ENCODE results near the gene PPIP5K2. TPM values are rescaled to one million over a fixed set of nuclear protein-coding genes. Genes with fewer than 3 reads are reported as not detected.
"Not testable (repeated sequence)": the region's sequence is repeated elsewhere in the genome, so short reads cannot be mapped to it uniquely, and the experiment has no call there.

Gene PPIP5K2
- total RNA-seq, 1 experiment from 2014 or later = 75.6 TPM

GRCh38 chr5:103217101-103217500 lies 97.0 kb downstream of the PPIP5K2 start:
- TF ChIP-seq, protein P1, sequence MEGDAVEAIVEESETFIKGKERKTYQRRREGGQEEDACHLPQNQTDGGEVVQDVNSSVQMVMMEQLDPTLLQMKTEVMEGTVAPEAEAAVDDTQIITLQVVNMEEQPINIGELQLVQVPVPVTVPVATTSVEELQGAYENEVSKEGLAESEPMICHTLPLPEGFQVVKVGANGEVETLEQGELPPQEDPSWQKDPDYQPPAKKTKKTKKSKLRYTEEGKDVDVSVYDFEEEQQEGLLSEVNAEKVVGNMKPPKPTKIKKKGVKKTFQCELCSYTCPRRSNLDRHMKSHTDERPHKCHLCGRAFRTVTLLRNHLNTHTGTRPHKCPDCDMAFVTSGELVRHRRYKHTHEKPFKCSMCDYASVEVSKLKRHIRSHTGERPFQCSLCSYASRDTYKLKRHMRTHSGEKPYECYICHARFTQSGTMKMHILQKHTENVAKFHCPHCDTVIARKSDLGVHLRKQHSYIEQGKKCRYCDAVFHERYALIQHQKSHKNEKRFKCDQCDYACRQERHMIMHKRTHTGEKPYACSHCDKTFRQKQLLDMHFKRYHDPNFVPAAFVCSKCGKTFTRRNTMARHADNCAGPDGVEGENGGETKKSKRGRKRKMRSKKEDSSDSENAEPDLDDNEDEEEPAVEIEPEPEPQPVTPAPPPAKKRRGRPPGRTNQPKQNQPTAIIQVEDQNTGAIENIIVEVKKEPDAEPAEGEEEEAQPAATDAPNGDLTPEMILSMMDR (conservative IDR thresholded peaks at IDR 0.05; ENCODE audit: low read depth, low read length) = no peak
- no peak for TF ChIP-seq EZH2 (IDR thresholded peaks at IDR 0.05; ENCODE audit: borderline replicate concordance, low read depth, low read length, poor library complexity, severe bottlenecking)
- Histone ChIP-seq H3K27me3 (replicated peaks; ENCODE audit: insufficient read depth, low read depth, low read length, poor library complexity) (no peaks in the 10 kb centered on the region), H3K4me1 (ENCODE audit: insufficient read depth, low read length, poor library complexity, severe bottlenecking) (peaks cover 19% of the 10 kb centered on the region), H3K4me3 (ENCODE audit: low read depth, low read length, poor library complexity, severe bottlenecking) (no peak overlapping the region), H3K36me3 (ENCODE audit: insufficient read depth, low read length, poor library complexity, severe bottlenecking) (no peaks in the 10 kb centered on the region), H3K9me3 (ENCODE audit: low read depth, low read length, poor library complexity, severe bottlenecking) (no peaks in the 10 kb centered on the region), H3K27ac (ENCODE audit: low read depth, low read length, poor library complexity, severe bottlenecking) (no peak overlapping the region)
- BruUV-seq (replicated peaks) = no TSS peak
- peak; percentile 24 for DNase-seq (ENCODE audit: low spot score)
- intact Hi-C loops (cut with micrococcal nuclease; ENCODE audit: unreplicated experiment) = no loop called here
- ChIA-PET CTCF (interaction anchor here (0.5 kb wide), 1 partner anchor 54 kb away, joined by 5 read pairs; no protein-coding TSS in a partner anchor), POLR2A (ENCODE audit: low non-redundant PET) (no interaction called here)

GRCh38 chr5:103218164-103218563 lies 98.1 kb downstream of the PPIP5K2 start:
- BruUV-seq (replicated peaks) = no TSS peak
- no peak overlapping the region for H3K27ac ChIP-seq (ENCODE audit: low read depth, low read length, poor library complexity, severe bottlenecking)
- CTCF ChIA-PET = no interaction called here
- H3K27me3 ChIP-seq (replicated peaks; ENCODE audit: insufficient read depth, low read depth, low read length, poor library complexity) = no peaks in the 10 kb centered on the region
- H3K4me1 ChIP-seq (ENCODE audit: insufficient read depth, low read length, poor library complexity, severe bottlenecking) = peaks cover 19% of the 10 kb centered on the region
- H3K9me3 ChIP-seq (ENCODE audit: low read depth, low read length, poor library complexity, severe bottlenecking) = no peaks in the 10 kb centered on the region
- no peaks in the 10 kb centered on the region for H3K36me3 ChIP-seq (ENCODE audit: insufficient read depth, low read length, poor library complexity, severe bottlenecking)
- no peak overlapping the region for H3K4me3 ChIP-seq (ENCODE audit: low read depth, low read length, poor library complexity, severe bottlenecking)
- DNase-seq (ENCODE audit: low spot score) = no peak
- POLR2A ChIA-PET (ENCODE audit: low non-redundant PET) = no interaction called here
- no peak for TF ChIP-seq EZH2 (IDR thresholded peaks at IDR 0.05; ENCODE audit: borderline replicate concordance, low read depth, low read length, poor library complexity, severe bottlenecking)
- TF ChIP-seq, protein P1 (conservative IDR thresholded peaks at IDR 0.05; ENCODE audit: low read depth, low read length) = no peak
- intact Hi-C loops (cut with micrococcal nuclease; ENCODE audit: unreplicated experiment) = no loop called here

- intact Hi-C loops (cut with micrococcal nuclease; ENCODE audit: unreplicated experiment); BruUV-seq (replicated peaks); H3K27ac ChIP-seq (ENCODE audit: low read depth, low read length, poor library complexity, severe bottlenecking); H3K9me3 ChIP-seq (ENCODE audit: low read depth, low read length, poor library complexity, severe bottlenecking); H3K4me3 ChIP-seq (ENCODE audit: low read depth, low read length, poor library complexity, severe bottlenecking); H3K27me3 ChIP-seq (replicated peaks; ENCODE audit: insufficient read depth, low read depth, low read length, poor library complexity); DNase-seq (ENCODE audit: low spot score); CTCF ChIA-PET; POLR2A ChIA-PET (ENCODE audit: low non-redundant PET); H3K36me3 ChIP-seq (ENCODE audit: insufficient read depth, low read length, poor library complexity, severe bottlenecking): not testable (repeated sequence)
- peaks cover 15% of the 10 kb centered on the region for H3K4me1 ChIP-seq (ENCODE audit: insufficient read depth, low read length, poor library complexity, severe bottlenecking)
Observed at GRCh38 chr5:103219074-103219473, 99.0 kb downstream of the PPIP5K2 start.

Measured in A673 (cell line).